GM12878 (cell line): Measurements from ENCODE around the gene TGM6. TPM values are rescaled to one million over a fixed set of nuclear protein-coding genes. Genes with fewer than 3 reads are reported as not detected.

Experiments used
- ATAC-seq: fragments of 200-7000 bp; cut with Tn5 transposase; 3 replicates; pipeline ENCODE4 v1.9.1; 2020; ENCODE audit warnings: mild to moderate bottlenecking, moderate library complexity
- BruUV-seq: library from RNA; stranded (reverse); fragments of 400-500 nt; replicated peaks from 2 replicates; lab custom pipeline; 2021; lab: Mats Ljungman, UMichigan
- CTCF ChIA-PET: fragments of 300-600 bp; sonication (Branson Sonifier 250); formaldehyde crosslinking; extraction: SDS; loops from one replicate; lab custom pipeline; 2021; ENCODE audit warnings: inconsistent platforms; lab: Yijun Ruan, JAX
- POLR2A ChIA-PET: fragments of 350-600 bp; formaldehyde crosslinking; extraction: SDS; loops from one replicate; lab custom pipeline; 2021; ENCODE audit warnings: inconsistent platforms; lab: Charles Lee
- RAD21 ChIA-PET: fragments of 300-600 bp; sonication (Branson Sonifier 250); formaldehyde crosslinking; loops from one replicate; lab custom pipeline; 2023; ENCODE audit warnings: antibody characterized with exemption; ENCODE audit not compliant: unreplicated experiment; lab: Charles Lee
- SMC1A ChIA-PET: fragments of 300-600 bp; sonication (Branson Sonifier 250); formaldehyde crosslinking; loops from one replicate; lab custom pipeline; 2023; ENCODE audit not compliant: unreplicated experiment, uncharacterized antibody; lab: Charles Lee
- DNase-seq: peaks from one replicate; pipeline ENCODE4 v3.0.0-alpha.2; 2011; ENCODE audit warnings: low read depth, low spot score
- FAIRE-seq: peaks from 3 replicates; lab custom pipeline; 2011; peaks lifted over from hg19 to GRCh38; lab: Jason Lieb, UNC
- H2AFZ ChIP-seq: 2 replicates; pipeline ENCODE4 v1.6.0; 2011; ENCODE audit warnings: low read depth, low read length, control low read depth; ENCODE audit not compliant: control insufficient read depth
- H3K27ac ChIP-seq: 2 replicates; pipeline ENCODE4 v1.5.1; 2011; ENCODE audit warnings: control low read depth; ENCODE audit not compliant: control insufficient read depth, insufficient read depth
- H3K27me3 ChIP-seq, 2 experiments: replicated peaks in 1 of 2; 2 replicates each; pipeline versions ENCODE4 v1.6.0 to v1.6.1; 2011; ENCODE audit warnings: low read length in 1 of 2; ENCODE audit not compliant: control insufficient read depth in 2 of 2, insufficient read depth in 2 of 2
- H3K36me3 ChIP-seq, 2 experiments: 2 replicates each; pipeline ENCODE4 v1.5.1; 2011; ENCODE audit warnings: low read length in 1 of 2; ENCODE audit not compliant: control insufficient read depth in 2 of 2, insufficient read depth in 2 of 2
- H3K4me1 ChIP-seq: 2 replicates; pipeline ENCODE4 v1.6.1; 2011; ENCODE audit warnings: mild to moderate bottlenecking, low read length, moderate library complexity, mixed read lengths; ENCODE audit not compliant: control insufficient read depth, insufficient read depth
- H3K4me2 ChIP-seq: 2 replicates; pipeline ENCODE4 v1.6.0; 2011; ENCODE audit warnings: control low read depth; ENCODE audit not compliant: control insufficient read depth, insufficient read depth
- H3K4me3 ChIP-seq: fragments of 200-600 bp; sonication (generic); 2 replicates; pipeline ENCODE4 v1.5.1; 2016
- H3K79me2 ChIP-seq: 2 replicates; pipeline ENCODE4 v1.6.0; 2011; ENCODE audit warnings: low read length; ENCODE audit not compliant: control insufficient read depth, insufficient read depth
- H3K9ac ChIP-seq: 2 replicates; pipeline ENCODE4 v1.8.0; 2011; ENCODE audit warnings: low read length, control low read depth, mixed read lengths; ENCODE audit not compliant: control insufficient read depth, insufficient read depth
- H3K9me3 ChIP-seq: replicated peaks from 3 replicates; pipeline ENCODE4 v1.5.1; 2011; ENCODE audit warnings: mild to moderate bottlenecking, low read length; ENCODE audit not compliant: control insufficient read depth, insufficient read depth
- H4K20me1 ChIP-seq: 2 replicates; pipeline ENCODE4 v1.6.0; 2011; ENCODE audit not compliant: control insufficient read depth, insufficient read depth
- CBFB ChIP-seq: IDR thresholded peaks from 2 replicates; pipeline ENCODE4 v1.6.1; 2016; ENCODE audit warnings: antibody characterized with exemption, low read depth
- MXI1 ChIP-seq: fragments of 150-350 bp; IDR thresholded peaks from 2 replicates; pipeline ENCODE4 v1.6.1; 2011; ENCODE audit warnings: low read depth, mild to moderate bottlenecking, inconsistent platforms, low read length, improper control_type of control experiment
- NKRF ChIP-seq: fragments of 450-650 bp; conservative IDR thresholded peaks from 2 replicates; pipeline ENCODE4 v1.6.1; 2017; ENCODE audit warnings: mild to moderate bottlenecking, moderate library complexity
- NR2C2 ChIP-seq: IDR thresholded peaks from 2 replicates; pipeline ENCODE4 v1.6.1; 2011; ENCODE audit warnings: borderline replicate concordance, low read depth; ENCODE audit not compliant: control insufficient read depth, insufficient read length
- RAD21 ChIP-seq: IDR thresholded peaks from 2 replicates; pipeline ENCODE4 v1.6.1; 2011; ENCODE audit warnings: mild to moderate bottlenecking, low read depth, low read length, moderate library complexity; ENCODE audit not compliant: insufficient read depth
- SMAD5 ChIP-seq: IDR thresholded peaks from 2 replicates; pipeline ENCODE4 v1.6.1; 2016; ENCODE audit warnings: antibody characterized with exemption, low read depth
- SMC3 ChIP-seq: IDR thresholded peaks from 2 replicates; pipeline ENCODE4 v1.6.1; 2011; ENCODE audit warnings: low read length, improper control_type of control experiment, borderline replicate concordance
- TARDBP ChIP-seq: IDR thresholded peaks from 2 replicates; pipeline ENCODE4 v1.6.1; 2016; ENCODE audit warnings: borderline replicate concordance
- ZBED1 ChIP-seq: IDR thresholded peaks from 2 replicates; pipeline ENCODE4 v1.6.1; 2016; ENCODE audit warnings: borderline replicate concordance
- ZSCAN29 ChIP-seq: fragments of 450-650 bp; IDR thresholded peaks from 2 replicates; pipeline ENCODE4 v1.6.1; 2017; ENCODE audit warnings: mild to moderate bottlenecking, moderate library complexity
- WGBS: methylation state at CpG from one replicate; pipeline ENCODE4 v1.1.6; 2016; ENCODE audit warnings: low lambda C conversion rate; ENCODE audit not compliant: insufficient replicate concordance, insufficient coverage; ENCODE audit errors: missing lambda C conversion rate; 5-methylcytosine and 5-hydroxymethylcytosine counted together
- in situ Hi-C: fragments of 300-500 bp; cut with MboI; formaldehyde crosslinking; loops from 9 replicates; pipeline ENCODE4 v1.14.3; 2018; ENCODE audit warnings: mixed read lengths
- intact Hi-C: fragments of 100-400 bp; cut with micrococcal nuclease; formaldehyde crosslinking; loops from one replicate; pipeline ENCODE4 v1.14.2; 2022; ENCODE audit not compliant: unreplicated experiment
- polyA plus RNA-seq, 11 experiments: library from polyadenylated mRNA; depleted of rRNA in 4 of 11; unstranded in 6 of 11; stranded (reverse) in 5 of 11; fragments of >200 nt; fragmentation: Nextera tagmentation in 4 of 11; fragmentation: Illumina TruSeq in 1 of 11; extraction: Ambion mirVana in 4 of 11; extraction: Trizol in 1 of 11; gene quantifications; 1 replicate in 1 of 11; 2 replicates in 10 of 11; pipeline versions ENCODE4 v1.2.1 to v1.2.3, GENCODE V29; 2011 to 2016; ENCODE audit warnings: inconsistent platforms in 2 of 11, missing spikeins in 2 of 11, low read depth in 1 of 11
- total RNA-seq, 4 experiments: library from RNA; depleted of rRNA in 3 of 4; stranded (reverse); fragments of >200 nt in 3 of 4; fragmentation: Illumina TruSeq in 1 of 4; extraction: Trizol in 1 of 4; gene quantifications; 2 replicates each; pipeline versions ENCODE4 v1.2.1 to v1.2.3, GENCODE V29; 2013 to 2021
- TF ChIP-seq, protein P1 (sequence below): IDR thresholded peaks from 2 replicates; pipeline ENCODE4 v1.6.1; 2012; ENCODE audit warnings: improper control_type of control experiment, low read depth, low read length; ENCODE audit not compliant: insufficient replicate concordance
- TF ChIP-seq, protein P2 (sequence below): fragments of 450-650 bp; IDR thresholded peaks from 2 replicates; pipeline ENCODE4 v1.6.1; 2017; ENCODE audit warnings: mild to moderate bottlenecking

Gene TGM6
- total and polyA plus RNA-seq, 10 of the 15 experiments (the other 5 are each of a cell fraction or from before 2014, with no cell fraction given), result not detected

DNA sequence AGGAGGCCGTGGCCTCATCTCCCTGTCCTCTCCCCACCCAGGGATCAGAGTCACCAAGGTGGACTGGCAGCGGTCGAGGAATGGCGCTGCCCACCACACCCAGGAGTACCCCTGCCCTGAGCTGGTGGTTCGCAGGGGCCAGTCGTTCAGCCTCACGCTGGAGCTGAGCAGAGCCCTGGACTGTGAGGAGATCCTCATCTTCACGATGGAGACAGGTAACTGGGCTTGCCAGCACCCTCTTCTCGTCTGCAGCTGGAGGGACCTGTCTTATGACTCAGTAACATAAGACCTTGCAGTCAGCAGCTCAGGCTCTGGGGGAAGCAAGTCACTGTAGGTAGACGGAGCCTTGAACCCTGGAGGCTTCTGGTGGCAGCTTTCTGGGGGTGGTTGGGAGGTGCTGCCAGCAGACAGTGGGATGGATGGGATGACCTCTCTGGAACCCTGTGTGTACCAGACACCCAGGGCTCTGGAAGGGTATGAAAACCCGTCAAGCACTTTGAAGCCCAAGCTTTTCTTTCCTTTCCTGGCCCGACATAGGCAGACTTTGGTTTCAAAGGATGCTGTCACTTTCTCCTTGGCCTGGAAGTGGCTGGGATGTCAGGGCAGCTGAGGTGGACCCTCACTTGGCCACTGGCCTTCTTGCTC is 13.8 kb downstream of the TGM6 start (continued):
- TF ChIP-seq SMC3 (no peak), NR2C2 (no peak), RAD21 (no peak)

GRCh38 chr20:2395136-2395535 is 14.4 kb downstream of the TGM6 start:
- ChIA-PET RAD21 (no interaction called here), CTCF (no interaction called here), POLR2A (no interaction called here), SMC1A (no interaction called here)
- Histone ChIP-seq H3K27me3 (peaks cover 0 to 2% of the 10 kb centered on the region in 2 experiments; a peak in 1 of 4 replicates), H3K36me3 (no peaks in the 10 kb centered on the region), H3K4me3 (no peak overlapping the region), H3K4me2 (no peak overlapping the region), H3K9me3 (no peaks in the 10 kb centered on the region), H3K9ac (no peak overlapping the region), H3K79me2 (no peaks in the 10 kb centered on the region), H3K27ac (no peak overlapping the region), H4K20me1 (no peaks in the 10 kb centered on the region), H3K4me1 (peaks cover 11% of the 10 kb centered on the region), H2AFZ (no peak overlapping the region)
- in situ Hi-C loops, result no loop called here
- intact Hi-C loops, result no loop called here
- BruUV-seq, result no TSS peak
- 24% methylated on average over 7 of the region's 9 CpGs for WGBS
- ATAC-seq (no peak), FAIRE-seq (no peak), DNase-seq (no peak)
- no peak for TF ChIP-seq ZBED1
- TF ChIP-seq MXI1, result no peak
- TF ChIP-seq CBFB, result no peak
- no peak for TF ChIP-seq SMAD5
- TF ChIP-seq, protein P1, sequence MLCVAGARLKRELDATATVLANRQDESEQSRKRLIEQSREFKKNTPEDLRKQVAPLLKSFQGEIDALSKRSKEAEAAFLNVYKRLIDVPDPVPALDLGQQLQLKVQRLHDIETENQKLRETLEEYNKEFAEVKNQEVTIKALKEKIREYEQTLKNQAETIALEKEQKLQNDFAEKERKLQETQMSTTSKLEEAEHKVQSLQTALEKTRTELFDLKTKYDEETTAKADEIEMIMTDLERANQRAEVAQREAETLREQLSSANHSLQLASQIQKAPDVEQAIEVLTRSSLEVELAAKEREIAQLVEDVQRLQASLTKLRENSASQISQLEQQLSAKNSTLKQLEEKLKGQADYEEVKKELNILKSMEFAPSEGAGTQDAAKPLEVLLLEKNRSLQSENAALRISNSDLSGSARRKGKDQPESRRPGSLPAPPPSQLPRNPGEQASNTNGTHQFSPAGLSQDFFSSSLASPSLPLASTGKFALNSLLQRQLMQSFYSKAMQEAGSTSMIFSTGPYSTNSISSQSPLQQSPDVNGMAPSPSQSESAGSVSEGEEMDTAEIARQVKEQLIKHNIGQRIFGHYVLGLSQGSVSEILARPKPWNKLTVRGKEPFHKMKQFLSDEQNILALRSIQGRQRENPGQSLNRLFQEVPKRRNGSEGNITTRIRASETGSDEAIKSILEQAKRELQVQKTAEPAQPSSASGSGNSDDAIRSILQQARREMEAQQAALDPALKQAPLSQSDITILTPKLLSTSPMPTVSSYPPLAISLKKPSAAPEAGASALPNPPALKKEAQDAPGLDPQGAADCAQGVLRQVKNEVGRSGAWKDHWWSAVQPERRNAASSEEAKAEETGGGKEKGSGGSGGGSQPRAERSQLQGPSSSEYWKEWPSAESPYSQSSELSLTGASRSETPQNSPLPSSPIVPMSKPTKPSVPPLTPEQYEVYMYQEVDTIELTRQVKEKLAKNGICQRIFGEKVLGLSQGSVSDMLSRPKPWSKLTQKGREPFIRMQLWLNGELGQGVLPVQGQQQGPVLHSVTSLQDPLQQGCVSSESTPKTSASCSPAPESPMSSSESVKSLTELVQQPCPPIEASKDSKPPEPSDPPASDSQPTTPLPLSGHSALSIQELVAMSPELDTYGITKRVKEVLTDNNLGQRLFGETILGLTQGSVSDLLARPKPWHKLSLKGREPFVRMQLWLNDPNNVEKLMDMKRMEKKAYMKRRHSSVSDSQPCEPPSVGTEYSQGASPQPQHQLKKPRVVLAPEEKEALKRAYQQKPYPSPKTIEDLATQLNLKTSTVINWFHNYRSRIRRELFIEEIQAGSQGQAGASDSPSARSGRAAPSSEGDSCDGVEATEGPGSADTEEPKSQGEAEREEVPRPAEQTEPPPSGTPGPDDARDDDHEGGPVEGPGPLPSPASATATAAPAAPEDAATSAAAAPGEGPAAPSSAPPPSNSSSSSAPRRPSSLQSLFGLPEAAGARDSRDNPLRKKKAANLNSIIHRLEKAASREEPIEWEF, result no peak
- TF ChIP-seq, protein P2, sequence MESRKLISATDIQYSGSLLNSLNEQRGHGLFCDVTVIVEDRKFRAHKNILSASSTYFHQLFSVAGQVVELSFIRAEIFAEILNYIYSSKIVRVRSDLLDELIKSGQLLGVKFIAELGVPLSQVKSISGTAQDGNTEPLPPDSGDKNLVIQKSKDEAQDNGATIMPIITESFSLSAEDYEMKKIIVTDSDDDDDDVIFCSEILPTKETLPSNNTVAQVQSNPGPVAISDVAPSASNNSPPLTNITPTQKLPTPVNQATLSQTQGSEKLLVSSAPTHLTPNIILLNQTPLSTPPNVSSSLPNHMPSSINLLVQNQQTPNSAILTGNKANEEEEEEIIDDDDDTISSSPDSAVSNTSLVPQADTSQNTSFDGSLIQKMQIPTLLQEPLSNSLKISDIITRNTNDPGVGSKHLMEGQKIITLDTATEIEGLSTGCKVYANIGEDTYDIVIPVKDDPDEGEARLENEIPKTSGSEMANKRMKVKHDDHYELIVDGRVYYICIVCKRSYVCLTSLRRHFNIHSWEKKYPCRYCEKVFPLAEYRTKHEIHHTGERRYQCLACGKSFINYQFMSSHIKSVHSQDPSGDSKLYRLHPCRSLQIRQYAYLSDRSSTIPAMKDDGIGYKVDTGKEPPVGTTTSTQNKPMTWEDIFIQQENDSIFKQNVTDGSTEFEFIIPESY, result no peak
- TF ChIP-seq ZSCAN29, result no peak
- TF ChIP-seq NKRF, result no peak
- TF ChIP-seq TARDBP, result no peak
